HepG2 (cell line): ENCODE data around the gene RBCK1. TPM values are rescaled to one million over a fixed set of nuclear protein-coding genes. Genes with fewer than 3 reads are reported as not detected.
A peak's percentile ranks its signal among the peaks of the same experiment; 100 is the strongest.

Experiments used
- CBX1 ChIP-seq: IDR thresholded peaks from one replicate; pipeline ENCODE4 v1.6.1; 2016; ENCODE audit warnings: antibody characterized with exemption, low read depth
- CREBL2 ChIP-seq: sonication (generic); formaldehyde crosslinking; IDR thresholded peaks from 2 replicates; pipeline ENCODE4 v1.8.1; 2023; ENCODE audit warnings: missing genetic modification reagents, mild to moderate bottlenecking, borderline replicate concordance
- E2F1 ChIP-seq: sonication (generic); formaldehyde crosslinking; IDR thresholded peaks from 2 replicates; pipeline ENCODE4 v1.5.0; 2020; ENCODE audit warnings: missing genetic modification reagents
- FOXP4 ChIP-seq: sonication (generic); formaldehyde crosslinking; IDR thresholded peaks from 2 replicates; pipeline ENCODE4 v1.4.0; 2020; ENCODE audit warnings: missing genetic modification reagents
- GPN1 ChIP-seq: sonication (generic); formaldehyde crosslinking; IDR thresholded peaks from 2 replicates; pipeline ENCODE4 v1.5.1; 2020; ENCODE audit warnings: missing genetic modification reagents, borderline replicate concordance
- HBP1 ChIP-seq: IDR thresholded peaks from 2 replicates; pipeline ENCODE4 v1.6.1; 2016; ENCODE audit warnings: low read depth, control low read depth
- HINFP ChIP-seq: sonication (generic); formaldehyde crosslinking; IDR thresholded peaks from 2 replicates; pipeline ENCODE4 v1.4.0; 2020; ENCODE audit warnings: low read depth, mild to moderate bottlenecking, missing genetic modification reagents
- HNRNPK ChIP-seq: fragments of 200-400 bp; formaldehyde crosslinking; IDR thresholded peaks from 2 replicates; pipeline ENCODE4 v1.6.1; 2018; ENCODE audit warnings: low read length, low read depth, moderate library complexity, mild to moderate bottlenecking; ENCODE audit not compliant: poor library complexity, severe bottlenecking
- HOXA9 ChIP-seq: sonication (generic); formaldehyde crosslinking; IDR thresholded peaks from 2 replicates; pipeline ENCODE4 v1.8.1; 2022; ENCODE audit warnings: missing genetic modification reagents, mild to moderate bottlenecking, moderate library complexity, borderline replicate concordance
- NAIF1 ChIP-seq: sonication (generic); formaldehyde crosslinking; IDR thresholded peaks from 2 replicates; pipeline ENCODE4 v1.5.0; 2020; ENCODE audit warnings: mild to moderate bottlenecking, missing genetic modification reagents, borderline replicate concordance
- SNAPC4 ChIP-seq: sonication (generic); formaldehyde crosslinking; IDR thresholded peaks from 2 replicates; pipeline ENCODE4 v1.4.0; 2020; ENCODE audit warnings: mild to moderate bottlenecking, missing genetic modification reagents
- ZNF367 ChIP-seq: sonication (generic); formaldehyde crosslinking; IDR thresholded peaks from 2 replicates; pipeline ENCODE4 v1.4.0; 2020; ENCODE audit warnings: missing genetic modification reagents, borderline replicate concordance
- ZNF441 ChIP-seq: sonication (generic); formaldehyde crosslinking; IDR thresholded peaks from 2 replicates; pipeline ENCODE4 v1.7.0; 2021; ENCODE audit warnings: missing genetic modification reagents, borderline replicate concordance
- ZNF484 ChIP-seq: sonication (generic); formaldehyde crosslinking; IDR thresholded peaks from 2 replicates; pipeline ENCODE4 v1.5.1; 2020; ENCODE audit warnings: mild to moderate bottlenecking, low read depth, missing genetic modification reagents, borderline replicate concordance
- ZNF530 ChIP-seq: sonication (generic); formaldehyde crosslinking; IDR thresholded peaks from 2 replicates; pipeline ENCODE4 v1.5.0; 2020; ENCODE audit warnings: low read depth, mild to moderate bottlenecking, missing genetic modification reagents
- polyA plus RNA-seq, 8 experiments: library from polyadenylated mRNA; depleted of rRNA in 3 of 8; stranded (reverse) in 7 of 8; unstranded in 1 of 8; fragments of >200 nt; fragmentation: Illumina TruSeq in 4 of 8; extraction: Trizol in 4 of 8; gene quantifications; 2 replicates each; pipeline versions ENCODE4 v1.2.1 to v1.2.3, GENCODE V29; 2011 to 2016; ENCODE audit warnings: low read depth in 4 of 8, missing spikeins in 1 of 8, mixed read lengths in 1 of 8; ENCODE audit not compliant: insufficient read depth in 1 of 8
- total RNA-seq, 5 experiments: library from RNA; depleted of rRNA; stranded (reverse); fragments of >200 nt; fragmentation: Illumina TruSeq; extraction: Trizol; gene quantifications; 2 replicates each; pipeline ENCODE4 v1.2.3, GENCODE V29; 2016; ENCODE audit warnings: low read depth in 1 of 5

Gene RBCK1
- total and polyA plus RNA-seq, 2 of the 13 experiments (the other 11 are each of a cell fraction or from before 2014, with no cell fraction given): 149 to 215 TPM

- TF ChIP-seq CBX1 (no peak), NAIF1 (peak; percentile 99), HINFP (CRISPR knock-in tag) (no peak), HBP1 (CRISPR knock-in tag) (0 out of 2 replicates have a peak, but pooled peaks have one; percentile 47), SNAPC4 (CRISPR knock-in tag) (no peak), HOXA9 (CRISPR knock-in tag) (no peak), FOXP4 (CRISPR knock-in tag) (peak; percentile 36; the same call in 1 of the 2 replicates), GPN1 (no peak), HNRNPK (no peak), ZNF367 (CRISPR knock-in tag) (no peak), ZNF530 (CRISPR knock-in tag) (no peak), E2F1 (no peak; the same call in 1 of the 2 replicates), ZNF441 (peak; percentile 89), ZNF484 (CRISPR knock-in tag) (no peak), CREBL2 (CRISPR knock-in tag) (no peak)
Measured at GRCh38 chr20:462199-462991, 54.3 kb downstream of the RBCK1 start, which contains the start of gene TBC1D20 (continued).
